Osteoblast (primary cell): Measurements from ENCODE around the gene SNAP25. TPM values are rescaled to one million over a fixed set of nuclear protein-coding genes. Genes with fewer than 3 reads are reported as not detected.

ENCODE experiments used
- DNase-seq: peaks from one replicate; pipeline ENCODE4 v3.0.0; 2011; ENCODE audit warnings: low spot score, mixed read lengths; ENCODE audit not compliant: insufficient read length; ENCODE audit errors: missing footprints
- H2AFZ ChIP-seq: 2 replicates; pipeline ENCODE4 v1.6.0; 2011; ENCODE audit warnings: mild to moderate bottlenecking, low read length
- H3K27ac ChIP-seq: 2 replicates; pipeline ENCODE4 v1.5.1; 2011; ENCODE audit warnings: mild to moderate bottlenecking, low read depth, low read length, moderate library complexity
- H3K27me3 ChIP-seq: 2 replicates; pipeline ENCODE4 v1.6.0; 2012; ENCODE audit warnings: mild to moderate bottlenecking, control low read depth, inconsistent platforms, low read length, moderate library complexity; ENCODE audit not compliant: insufficient read depth
- H3K36me3 ChIP-seq: 2 replicates; pipeline ENCODE4 v1.5.1; 2011; ENCODE audit warnings: mild to moderate bottlenecking, low read length, control low read depth, moderate library complexity; ENCODE audit not compliant: insufficient read depth
- H3K4me1 ChIP-seq: 2 replicates; pipeline ENCODE4 v1.5.1; 2011; ENCODE audit warnings: mild to moderate bottlenecking, low read length, control low read depth, moderate library complexity; ENCODE audit not compliant: insufficient read depth
- H3K4me2 ChIP-seq: 2 replicates; pipeline ENCODE4 v1.6.0; 2011; ENCODE audit warnings: mild to moderate bottlenecking, low read length; ENCODE audit not compliant: insufficient read depth
- H3K4me3 ChIP-seq: fragments of 200-600 bp; sonication (generic); 3 replicates; pipeline ENCODE4 v1.5.1; 2012; ENCODE audit warnings: mild to moderate bottlenecking, low read length, inconsistent platforms; ENCODE audit not compliant: insufficient read depth
- H3K79me2 ChIP-seq: 2 replicates; pipeline ENCODE4 v1.6.0; 2012; ENCODE audit warnings: mild to moderate bottlenecking, low read length, control low read depth, inconsistent platforms; ENCODE audit not compliant: insufficient read depth
- H3K9me3 ChIP-seq: 2 replicates; pipeline ENCODE4 v1.5.1; 2011; ENCODE audit warnings: low read depth, low read length, control low read depth
- H4K20me1 ChIP-seq: 2 replicates; pipeline ENCODE4 v1.6.0; 2012; ENCODE audit warnings: mild to moderate bottlenecking, low read length, control low read depth; ENCODE audit not compliant: insufficient read depth
- CTCF ChIP-seq: IDR thresholded peaks from 2 replicates; pipeline ENCODE4 v1.5.1; 2011; ENCODE audit warnings: mild to moderate bottlenecking, low read depth, low read length, moderate library complexity; ENCODE audit errors: extremely low read depth
- total RNA-seq: library from RNA; depleted of rRNA; stranded (reverse); fragments of >200 nt; gene quantifications from 2 replicates; pipeline ENCODE4 v1.2.3, GENCODE V29; 2012

The SNAP25 gene
- total RNA-seq, 1 donor = 1.8 TPM

- H3K4me2 ChIP-seq = no peak overlapping the region
- no peaks in the 10 kb centered on the region for H3K9me3 ChIP-seq
- DNase-seq = peak; percentile 77
- peaks cover 5% of the 10 kb centered on the region for H3K27me3 ChIP-seq
- peaks cover 2% of the 10 kb centered on the region for H4K20me1 ChIP-seq
- H3K4me1 ChIP-seq = peaks cover 7% of the 10 kb centered on the region
- no peak overlapping the region for H2AFZ ChIP-seq
- no peak overlapping the region for H3K27ac ChIP-seq
- no peak for TF ChIP-seq CTCF
- no peak overlapping the region for H3K4me3 ChIP-seq
- H3K36me3 ChIP-seq = no peaks in the 10 kb centered on the region
- H3K79me2 ChIP-seq = no peaks in the 10 kb centered on the region
Observed at GRCh38 chr20:10261702-10262101, 43.1 kb downstream of the SNAP25 start.

- no peak for DNase-seq
Observed at GRCh38 chr20:10263385-10264165, 44.9 kb downstream of the SNAP25 start.

GRCh38 chr20:10264166-10264558 lies 45.5 kb downstream of the SNAP25 start:
- H3K27ac ChIP-seq = no peak overlapping the region

More at GRCh38 chr20:10263385-10264165, 44.9 kb downstream of the SNAP25 start:
- no peak overlapping the region for H2AFZ ChIP-seq
- peaks cover 7% of the 10 kb centered on the region for H3K4me1 ChIP-seq
- H3K27me3 ChIP-seq = peaks cover 5% of the 10 kb centered on the region
- H4K20me1 ChIP-seq = peaks cover 2% of the 10 kb centered on the region
- no peak for TF ChIP-seq CTCF
- no peaks in the 10 kb centered on the region for H3K79me2 ChIP-seq
- peak overlapping the region; percentile 21 for H3K4me2 ChIP-seq
- no peaks in the 10 kb centered on the region for H3K36me3 ChIP-seq
- no peak overlapping the region for H3K27ac ChIP-seq
- H3K9me3 ChIP-seq = no peaks in the 10 kb centered on the region
- no peak overlapping the region for H3K4me3 ChIP-seq

More at GRCh38 chr20:10264166-10264558, 45.5 kb downstream of the SNAP25 start:
- Histone ChIP-seq H3K79me2 (no peaks in the 10 kb centered on the region), H3K4me3 (no peak overlapping the region), H3K4me2 (peak overlapping the region; percentile 21), H3K9me3 (no peaks in the 10 kb centered on the region), H3K36me3 (no peaks in the 10 kb centered on the region), H3K27me3 (peaks cover 7% of the 10 kb centered on the region), H2AFZ (no peak overlapping the region), H3K4me1 (peaks cover 7% of the 10 kb centered on the region), H4K20me1 (peaks cover 2% of the 10 kb centered on the region)
- TF ChIP-seq CTCF = no peak
- no peak for DNase-seq
